HepG2 (cell line): ENCODE results near the gene GRIN3B. TPM values are rescaled to one million over a fixed set of nuclear protein-coding genes. Genes with fewer than 3 reads are reported as not detected.

Source experiments
- ATAC-seq: fragments of 200-7000 bp; cut with Tn5 transposase; 3 replicates; pipeline ENCODE4 v1.9.1; 2020; ENCODE audit warnings: mild to moderate bottlenecking, moderate library complexity
- BruUV-seq: library from RNA; stranded (reverse); fragments of 400-500 nt; replicated peaks from 2 replicates; lab custom pipeline; 2021; lab: Mats Ljungman, UMichigan
- CTCF ChIA-PET: fragments of 300-600 bp; formaldehyde crosslinking; extraction: SDS; loops from one replicate; lab custom pipeline; 2021; ENCODE audit warnings: low total read pairs, inconsistent platforms, low intra/inter-chr PET ratio; lab: Yijun Ruan, JAX
- POLR2A ChIA-PET: fragments of 350-600 bp; sonication (Branson Sonifier 250); formaldehyde crosslinking; loops from one replicate; lab custom pipeline; 2020; ENCODE audit warnings: antibody characterized with exemption, inconsistent platforms; lab: Yijun Ruan, JAX
- DNase-seq: peaks from one replicate; pipeline ENCODE4 v3.0.0-alpha.2; 2015; ENCODE audit warnings: low spot score
- FAIRE-seq: peaks from 3 replicates; lab custom pipeline; 2011; peaks lifted over from hg19 to GRCh38; lab: Jason Lieb, UNC
- H2AFZ ChIP-seq: one replicate; pipeline ENCODE4 v1.6.1; 2011; ENCODE audit warnings: low read length, inconsistent platforms
- H3K27ac ChIP-seq: fragments of 300-600 bp; 3 replicates; pipeline ENCODE4 v1.8.0; 2011; ENCODE audit warnings: mixed run types, mild to moderate bottlenecking, mixed read lengths, low read length, inconsistent platforms; ENCODE audit not compliant: insufficient read depth; ENCODE audit errors: extremely low read length
- H3K27me3 ChIP-seq, 2 experiments: fragments of 200-600 bp in 1 of 2; 2 replicates in 1 of 2; 3 replicates in 1 of 2; pipeline versions ENCODE4 v1.6.0 to v1.8.0; 2011; ENCODE audit warnings: low read length in 2 of 2, mild to moderate bottlenecking in 2 of 2, moderate library complexity in 2 of 2, inconsistent platforms in 1 of 2; ENCODE audit not compliant: insufficient read depth in 2 of 2, control insufficient read depth in 1 of 2
- H3K36me3 ChIP-seq, 2 experiments: fragments of 200-600 bp in 1 of 2; replicated peaks in 1 of 2; 2 replicates in 1 of 2; 3 replicates in 1 of 2; pipeline versions ENCODE4 v1.5.1 to v1.8.0; 2011; ENCODE audit warnings: low read length in 2 of 2, inconsistent platforms in 1 of 2; ENCODE audit not compliant: insufficient read depth in 2 of 2, control insufficient read depth in 1 of 2
- H3K4me1 ChIP-seq: 2 replicates; pipeline ENCODE4 v1.5.1; 2012; ENCODE audit warnings: low read length, inconsistent platforms; ENCODE audit not compliant: insufficient read depth
- H3K4me2 ChIP-seq: 2 replicates; pipeline ENCODE4 v1.6.0; 2011; ENCODE audit warnings: low read depth, low read length, inconsistent platforms
- H3K4me3 ChIP-seq, 3 experiments: fragments of 200-600 bp in 1 of 3; sonication (generic), shearing (Covaris generic) in 1 of 3; replicated peaks in 1 of 3; 2 replicates each; pipeline ENCODE4 v1.5.1; 2011 to 2016; ENCODE audit warnings: low read length in 3 of 3, inconsistent platforms in 2 of 3, low read depth in 2 of 3, mild to moderate bottlenecking in 2 of 3, control low read depth in 1 of 3, mixed read lengths in 1 of 3; ENCODE audit not compliant: insufficient read depth in 1 of 3
- H3K79me2 ChIP-seq: one replicate; pipeline ENCODE4 v1.6.1; 2011; ENCODE audit warnings: low read length, inconsistent platforms; ENCODE audit not compliant: insufficient read depth
- H3K9ac ChIP-seq: 2 replicates; pipeline ENCODE4 v1.6.0; 2011; ENCODE audit warnings: mild to moderate bottlenecking, low read depth, low read length, inconsistent platforms; ENCODE audit not compliant: insufficient read depth
- H3K9me3 ChIP-seq: 2 replicates; pipeline ENCODE4 v1.5.1; 2012; ENCODE audit warnings: mild to moderate bottlenecking, low read length
- H4K20me1 ChIP-seq: 2 replicates; pipeline ENCODE4 v1.6.0; 2011; ENCODE audit warnings: inconsistent platforms, mild to moderate bottlenecking, low read length, moderate library complexity; ENCODE audit not compliant: insufficient read depth
- DRAP1 ChIP-seq: IDR thresholded peaks from 2 replicates; pipeline ENCODE4 v1.6.1; 2016; ENCODE audit warnings: missing genetic modification reagents, missing compliant biosample characterization
- ELK4 ChIP-seq: sonication (generic); formaldehyde crosslinking; IDR thresholded peaks from 2 replicates; pipeline ENCODE4 v1.9.0; 2021; ENCODE audit warnings: missing genetic modification reagents, borderline replicate concordance
- FOXA3 ChIP-seq: IDR thresholded peaks from 2 replicates; pipeline ENCODE4 v1.6.1; 2016; ENCODE audit warnings: missing genetic modification reagents, missing compliant biosample characterization
- GABPA ChIP-seq, 2 experiments: IDR thresholded peaks; 2 replicates each; pipeline ENCODE4 v1.6.1; 2011 to 2016; ENCODE audit warnings: low read depth in 2 of 2, low read length in 1 of 2, missing biosample characterization in 1 of 2, missing genetic modification characterization in 1 of 2
- GATAD2A ChIP-seq: IDR thresholded peaks from 2 replicates; pipeline ENCODE4 v1.6.1; 2016
- GMEB1 ChIP-seq: sonication (generic); formaldehyde crosslinking; IDR thresholded peaks from 2 replicates; pipeline ENCODE4 v1.5.1; 2020; ENCODE audit warnings: missing genetic modification reagents, mild to moderate bottlenecking, borderline replicate concordance
- HNRNPL ChIP-seq: fragments of 200-400 bp; formaldehyde crosslinking; IDR thresholded peaks from 2 replicates; pipeline ENCODE4 v1.6.1; 2017; ENCODE audit warnings: mild to moderate bottlenecking, low read depth, low read length
- MEIS1 ChIP-seq: sonication (generic); formaldehyde crosslinking; IDR thresholded peaks from 2 replicates; pipeline ENCODE4 v1.9.0; 2021; ENCODE audit warnings: mild to moderate bottlenecking, missing genetic modification reagents, moderate library complexity, borderline replicate concordance
- NFYB ChIP-seq: sonication (generic); formaldehyde crosslinking; IDR thresholded peaks from 2 replicates; pipeline ENCODE4 v1.4.0; 2020; ENCODE audit warnings: missing genetic modification reagents
- RFX3 ChIP-seq: IDR thresholded peaks from 2 replicates; pipeline ENCODE4 v1.6.1; 2016; ENCODE audit warnings: missing biosample characterization, missing genetic modification reagents
- RFXAP ChIP-seq: sonication (generic); formaldehyde crosslinking; IDR thresholded peaks from 2 replicates; pipeline ENCODE4 v1.4.0; 2020; ENCODE audit warnings: missing genetic modification reagents, borderline replicate concordance
- SIN3A ChIP-seq: IDR thresholded peaks from 2 replicates; pipeline ENCODE4 v1.6.1; 2011; ENCODE audit warnings: low read depth, mild to moderate bottlenecking, control low read depth, low read length, borderline replicate concordance
- TMF1 ChIP-seq: sonication (generic); formaldehyde crosslinking; IDR thresholded peaks from 2 replicates; pipeline ENCODE4 v1.8.1; 2022; ENCODE audit warnings: low read depth, missing genetic modification reagents
- ZBTB44 ChIP-seq: sonication (generic); formaldehyde crosslinking; IDR thresholded peaks from 2 replicates; pipeline ENCODE4 v1.4.0; 2020; ENCODE audit warnings: missing genetic modification reagents
- ZFX ChIP-seq: sonication (generic); formaldehyde crosslinking; IDR thresholded peaks from 2 replicates; pipeline ENCODE4 v1.4.0; 2020; ENCODE audit warnings: mild to moderate bottlenecking, low read depth, missing genetic modification reagents, moderate library complexity
- ZFY ChIP-seq: sonication (generic); formaldehyde crosslinking; IDR thresholded peaks from 2 replicates; pipeline ENCODE4 v1.4.0; 2020; ENCODE audit warnings: missing genetic modification reagents
- WGBS: methylation state at CpG from one replicate; pipeline ENCODE4 v1.1.6; 2017; ENCODE audit warnings: low lambda C conversion rate; 5-methylcytosine and 5-hydroxymethylcytosine counted together
- in situ Hi-C: cut with HindIII; loops from 2 replicates; pipeline ENCODE4 v1.10.0; 2017; ENCODE audit warnings: low pct_unique_long_range_greater_than_20kb; ENCODE audit not compliant: extremely low pct_ligation_motif_present
- intact Hi-C: fragments of 100-400 bp; cut with micrococcal nuclease; formaldehyde crosslinking; loops from one replicate; pipeline ENCODE4 v1.10.0; 2022; ENCODE audit not compliant: unreplicated experiment
- polyA plus RNA-seq, 8 experiments: library from polyadenylated mRNA; depleted of rRNA in 3 of 8; stranded (reverse) in 7 of 8; unstranded in 1 of 8; fragments of >200 nt; fragmentation: Illumina TruSeq in 4 of 8; extraction: Trizol in 4 of 8; gene quantifications; 2 replicates each; pipeline versions ENCODE4 v1.2.1 to v1.2.3, GENCODE V29; 2011 to 2016; ENCODE audit warnings: low read depth in 4 of 8, missing spikeins in 1 of 8, mixed read lengths in 1 of 8; ENCODE audit not compliant: insufficient read depth in 1 of 8
- total RNA-seq, 5 experiments: library from RNA; depleted of rRNA; stranded (reverse); fragments of >200 nt; fragmentation: Illumina TruSeq; extraction: Trizol; gene quantifications; 2 replicates each; pipeline ENCODE4 v1.2.3, GENCODE V29; 2016; ENCODE audit warnings: low read depth in 1 of 5

The GRIN3B gene
- total and polyA plus RNA-seq, 2 of the 13 experiments (the other 11 are each of a cell fraction or from before 2014, with no cell fraction given) = 0.07 to 0.20 TPM

GRCh38 chr19:984165-984967, 15.9 kb upstream of the GRIN3B start, which contains the start of gene WDR18:
Gene WDR18 (plus strand): TSS chr19:984345. CDS start chr19:984354, 9 bp downstream.
- DNase-seq (peak; percentile 79), FAIRE-seq (peak; percentile 4), ATAC-seq (peak; percentile 58)
- H3K36me3 ChIP-seq = peaks cover 14 to 27% of the 10 kb centered on the region in 2 experiments; a peak in 4 of 5 replicates
- H3K4me2 ChIP-seq = peak within 1 kb of the TSS; percentile 97
- under 1% methylated on average over 26 of the region's 78 CpGs for WGBS
- BruUV-seq = no TSS peak
- no peaks in the 10 kb centered on the region for H4K20me1 ChIP-seq
- in situ Hi-C loops = loop anchor here (5.0 to 10.0 kb wide), 3 partner anchors 62 to 220 kb away; no protein-coding TSS in a partner anchor
- no peaks in the 10 kb centered on the region for H3K27me3 ChIP-seq
- ChIA-PET CTCF (interaction anchor here (3.2 to 3.4 kb wide), 2 partner anchors 59 to 63 kb away, joined by 14 to 78 read pairs; partner anchors contain the start of gene ARID3A), POLR2A (interaction anchor here (0.6 to 4.5 kb wide), 21 partner anchors 8 to 187 kb away, joined by 3 to 61 read pairs (median 4); partner anchors contain the start of genes ABCA7, CNN2 and PTBP1)
- H3K9me3 ChIP-seq = no peaks in the 10 kb centered on the region
- H3K79me2 ChIP-seq = peaks cover 20% of the 10 kb centered on the region
- H2AFZ ChIP-seq = no peak within 1 kb of the TSS
- peaks cover 44% of the 10 kb centered on the region for H3K4me1 ChIP-seq
- peak within 1 kb of the TSS; percentile 86 to 98 (median 95) for H3K4me3 ChIP-seq
- peak within 1 kb of the TSS; percentile 85 for H3K27ac ChIP-seq
- intact Hi-C loops = no loop called here
- H3K9ac ChIP-seq = peak within 1 kb of the TSS; percentile 98
- peak; percentile 46; the same call in 1 of the 2 replicates for TF ChIP-seq FOXA3 (CRISPR knock-in tag)
- no peak for TF ChIP-seq ELK4 (CRISPR knock-in tag)
- 0 out of 2 replicates have a peak, but pooled peaks have one; percentile 51 for TF ChIP-seq RFXAP (CRISPR knock-in tag)
- TF ChIP-seq TMF1 (CRISPR knock-in tag) = 0 out of 2 replicates have a peak, but pooled peaks have one; percentile 38
- peak; percentile 83; the same call in 1 of the 2 replicates for TF ChIP-seq GMEB1 (CRISPR knock-in tag)
- TF ChIP-seq ZFX = peak; percentile 69
- peak; percentile 59; the same call in 1 of the 2 replicates for TF ChIP-seq DRAP1
- TF ChIP-seq RFX3 (CRISPR knock-in tag) = no peak
- TF ChIP-seq MEIS1 (CRISPR knock-in tag) = peak; percentile 36; the same call in 1 of the 2 replicates
- TF ChIP-seq HNRNPL = 0 out of 2 replicates have a peak, but pooled peaks have one; percentile 41
- TF ChIP-seq GABPA (IDR thresholded peaks at IDR 0.05; ENCODE audit: low read depth, low read length) = peak; percentile 79
- TF ChIP-seq GABPA (CRISPR knock-in tag; IDR thresholded peaks at IDR 0.05; ENCODE audit: low read depth) = peak; percentile 90
- no peak for TF ChIP-seq NFYB (CRISPR knock-in tag)
- TF ChIP-seq ZBTB44 (CRISPR knock-in tag) = peak; percentile 52; the same call in 1 of the 2 replicates
- peak; percentile 43; the same call in 1 of the 2 replicates for TF ChIP-seq SIN3A
- peak; percentile 77 for TF ChIP-seq ZFY (CRISPR knock-in tag)
- TF ChIP-seq GATAD2A (CRISPR knock-in tag) = no peak
